Thyroid gland (tissue), 4 donors: Measurements from ENCODE around the gene PCDH15.

ENCODE experiments used
- CTCF ChIP-seq, 6 experiments: fragments of 200-600 bp in 3 of 6; fragments of 450-650 bp in 3 of 6; sonication (generic) in 3 of 6; IDR thresholded peaks; one replicate each; pipeline ENCODE4 v1.5.1; 2016 to 2019; ENCODE audit warnings: antibody characterized with exemption in 6 of 6, mild to moderate bottlenecking in 2 of 6, inconsistent platforms in 1 of 6, moderate library complexity in 1 of 6
- POLR2A ChIP-seq, 2 donors: fragments of 450-650 bp; IDR thresholded peaks; one replicate each; pipeline ENCODE4 v1.6.1; 2017; ENCODE audit warnings: antibody characterized with exemption in 2 of 2, mild to moderate bottlenecking in 2 of 2, moderate library complexity in 1 of 2

- TF ChIP-seq POLR2A (IDR thresholded peaks at IDR 0.05) (no peak), CTCF (IDR thresholded peaks at IDR 0.05) (no peak)
Observed at GRCh38 chr10:54708021-54708420, 93.0 kb downstream of the PCDH15 start.
